ENCODE measurements around the gene ERFL.
"Not testable (repeated sequence)": the region's sequence is repeated elsewhere in the genome, so short reads cannot be mapped to it uniquely, and the experiment has no call there.

The ERFL gene

GRCh38 chr19:41944336-41944735 lies 16.1 kb upstream of the ERFL start:
- intact Hi-C loops (cut with DNase I; ENCODE audit: low total_unique reads), result no loop called here
- Histone ChIP-seq H3K9me3 (no peaks in the 10 kb centered on the region), H3K27ac (no peak overlapping the region), H3K4me1 (peaks cover 0 to 19% (median 16%) of the 10 kb centered on the region in 4 donors), H3K27me3 (peaks cover 7 to 61% of the 10 kb centered on the region in 2 donors), H3K36me3 (peaks cover 0 to 6% (median 0%) of the 10 kb centered on the region in 3 donors), H3K4me3 (no peak overlapping the region)
- TF ChIP-seq CTCF (IDR thresholded peaks at IDR 0.05), result no peak
- no peak for DNase-seq

DNA sequence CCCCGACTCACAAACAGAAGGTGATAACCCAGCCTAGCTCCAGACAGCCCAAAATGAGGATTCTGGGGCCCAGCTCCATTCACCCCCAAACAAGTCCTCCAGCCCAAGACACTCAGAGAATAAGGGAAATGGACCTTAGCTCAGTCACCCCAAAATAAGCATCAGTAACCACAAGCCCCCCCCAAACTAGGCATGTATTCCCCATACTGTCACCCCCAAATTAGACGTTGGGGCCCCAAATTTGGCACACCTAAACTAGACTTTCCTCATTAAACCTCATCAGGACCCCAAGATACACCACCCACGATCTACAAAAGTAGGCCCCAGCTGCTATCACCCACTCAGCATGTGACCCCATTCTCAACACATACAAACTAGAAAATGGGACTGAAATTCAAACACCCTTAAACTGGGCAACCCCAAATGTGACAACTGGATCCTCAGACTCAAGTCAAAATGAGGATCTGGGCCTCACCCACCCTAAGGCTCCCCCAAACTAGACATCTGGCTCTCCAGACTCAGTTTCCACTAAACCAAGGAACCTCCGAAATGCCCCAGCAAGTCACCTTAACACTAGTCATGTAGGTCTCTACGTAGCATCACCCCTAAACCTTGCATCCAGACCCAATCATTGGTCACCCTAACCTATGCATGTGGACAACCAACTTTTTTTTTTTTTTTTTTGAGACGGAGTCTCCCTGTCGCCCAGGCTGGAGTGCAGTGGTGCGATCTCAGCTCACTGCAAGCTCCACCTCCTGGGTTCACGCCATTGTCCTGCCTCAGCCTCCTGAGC lies 13.4 kb upstream of the ERFL start:
- peaks cover 7 to 77% of the 10 kb centered on the region in 2 donors for H3K27me3 ChIP-seq
- intact Hi-C loops (cut with DNase I; ENCODE audit: low total_unique reads), result no loop called here
- H3K27ac ChIP-seq, result no peak overlapping the region
- no peak overlapping the region for H3K4me3 ChIP-seq
- peaks cover 0 to 19% (median 16%) of the 10 kb centered on the region in 4 donors for H3K4me1 ChIP-seq
- no peak for DNase-seq
- H3K9me3 ChIP-seq, result no peaks in the 10 kb centered on the region
- H3K36me3 ChIP-seq, result peaks cover 0 to 6% (median 0%) of the 10 kb centered on the region in 3 donors
- no peak for TF ChIP-seq CTCF (IDR thresholded peaks at IDR 0.05)

- peak overlapping the region; percentile 14 to 40 for H3K4me3 ChIP-seq
- DNase-seq, result no peak
- H3K27ac ChIP-seq, result no peak overlapping the region
- peaks cover 0 to 6% (median 0%) of the 10 kb centered on the region in 3 donors for H3K36me3 ChIP-seq
- TF ChIP-seq CTCF (IDR thresholded peaks at IDR 0.05), result no peak
- H3K9me3 ChIP-seq, result no peaks in the 10 kb centered on the region
- peaks cover 7 to 78% of the 10 kb centered on the region in 2 donors for H3K27me3 ChIP-seq
- intact Hi-C loops (cut with DNase I; ENCODE audit: low total_unique reads), result no loop called here
- peaks cover 0 to 19% (median 16%) of the 10 kb centered on the region in 4 donors for H3K4me1 ChIP-seq
Measured at GRCh38 chr19:41940731-41941409, 12.6 kb upstream of the ERFL start.

DNA sequence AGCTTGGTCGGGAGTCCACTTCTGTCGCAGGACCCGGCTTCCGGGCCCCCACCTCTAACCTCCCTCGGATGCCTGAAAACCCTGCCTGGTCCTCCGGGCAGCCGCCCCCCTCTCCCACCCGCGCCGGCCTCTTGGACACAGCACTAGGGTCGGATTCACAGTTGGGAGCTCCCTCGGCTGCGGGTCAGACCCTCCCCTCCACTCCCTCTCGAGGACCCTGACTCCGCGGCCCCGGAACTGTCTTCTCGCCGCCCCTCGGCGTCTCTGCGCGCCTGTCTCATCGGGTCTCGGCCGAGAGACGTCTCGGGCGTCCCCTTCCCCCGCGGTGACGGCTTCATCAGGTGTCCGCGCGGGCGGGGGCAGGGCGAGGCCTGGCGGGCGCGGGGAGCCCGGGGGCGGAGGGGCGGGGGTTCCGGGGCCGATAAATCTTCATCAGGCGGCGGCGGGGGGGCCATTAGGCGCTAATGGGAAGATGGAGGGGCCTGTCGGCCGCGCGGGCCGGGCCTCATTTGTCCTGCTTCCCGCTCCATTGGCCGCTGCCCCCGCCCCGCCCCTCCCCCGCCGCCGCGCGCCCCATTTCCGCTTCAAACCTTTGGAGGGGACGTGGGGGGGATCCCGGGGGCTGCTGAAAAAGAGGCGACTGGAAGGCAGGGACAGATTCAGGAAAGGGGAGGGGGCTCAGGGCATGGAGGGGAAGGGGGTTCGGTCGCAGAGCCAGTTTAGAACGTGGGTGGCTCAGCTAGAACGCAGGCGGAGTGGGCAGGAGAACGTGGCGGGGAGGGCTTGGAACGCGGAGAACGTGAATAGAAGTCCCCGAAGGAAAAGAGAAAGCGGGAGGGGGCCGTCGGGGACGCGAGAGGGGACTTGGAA lies 11.8 kb upstream of the ERFL start:
- peaks cover 7 to 80% of the 10 kb centered on the region in 2 donors for H3K27me3 ChIP-seq
- intact Hi-C loops (cut with DNase I; ENCODE audit: low total_unique reads), result no loop called here
- H3K9me3 ChIP-seq, result no peaks in the 10 kb centered on the region
- H3K4me3 ChIP-seq, result peak overlapping the region; percentile 14 to 40
- peaks cover 0 to 19% (median 16%) of the 10 kb centered on the region in 4 donors for H3K4me1 ChIP-seq
- TF ChIP-seq CTCF (IDR thresholded peaks at IDR 0.05), result no peak
- DNase-seq, result no peak
- no peaks in the 10 kb centered on the region for H3K36me3 ChIP-seq
- H3K27ac ChIP-seq, result no peak overlapping the region

DNA sequence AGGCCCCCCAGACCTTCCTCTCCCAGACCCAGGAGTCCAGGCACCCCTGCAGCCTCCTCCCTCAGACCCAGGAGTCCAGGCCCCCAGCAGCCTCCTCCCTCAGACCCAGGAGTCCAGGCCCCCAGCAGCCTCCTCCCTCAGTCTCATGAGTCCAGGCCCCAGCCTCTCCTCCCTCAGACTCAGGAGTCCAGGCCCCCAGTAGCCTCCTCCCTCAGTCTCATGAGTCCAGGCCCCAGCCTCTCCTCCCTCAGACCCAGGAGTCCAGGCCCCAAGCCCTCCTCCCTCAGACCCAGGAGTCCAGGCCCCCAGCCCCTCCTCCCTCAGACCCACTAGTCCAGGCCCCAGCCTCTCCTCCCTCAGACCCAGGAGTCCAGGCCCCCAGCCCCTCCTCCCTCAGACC lies 11.0 kb upstream of the ERFL start:
- H3K4me3 ChIP-seq; H3K27ac ChIP-seq; H3K9me3 ChIP-seq; DNase-seq; intact Hi-C loops (cut with DNase I; ENCODE audit: low total_unique reads); H3K36me3 ChIP-seq: not testable (repeated sequence)
- H3K4me1 ChIP-seq, result peaks cover 0 to 19% (median 16%) of the 10 kb centered on the region in 4 donors
- peaks cover 7 to 78% of the 10 kb centered on the region in 2 donors for H3K27me3 ChIP-seq

Data from tibial artery (tissue), 4 donors.